Astrocyte (in vitro differentiated cells and primary cell): ENCODE data around the gene SON. TPM values are rescaled to one million over a fixed set of nuclear protein-coding genes. Genes with fewer than 3 reads are reported as not detected.
"Not testable (repeated sequence)": the region's sequence is repeated elsewhere in the genome, so short reads cannot be mapped to it uniquely, and the experiment has no call there.

Experiments
- DNase-seq: peaks from one replicate; pipeline ENCODE4 v3.0.0-alpha.2; 2010; ENCODE audit warnings: low read depth
- FAIRE-seq: peaks from 2 replicates; lab custom pipeline; 2011; peaks lifted over from hg19 to GRCh38; lab: Jason Lieb, UNC
- H2AFZ ChIP-seq: 2 replicates; pipeline ENCODE4 v1.6.0; 2012; ENCODE audit warnings: low read depth, low read length, inconsistent platforms
- H3K27ac ChIP-seq: 2 replicates; pipeline ENCODE4 v1.5.1; 2011; ENCODE audit warnings: low read depth, low read length, inconsistent platforms
- H3K27me3 ChIP-seq: 2 replicates; pipeline ENCODE4 v1.6.0; 2011; ENCODE audit warnings: low read length, inconsistent platforms; ENCODE audit not compliant: insufficient read depth
- H3K36me3 ChIP-seq: 2 replicates; pipeline ENCODE4 v1.5.1; 2011; ENCODE audit warnings: low read length, inconsistent platforms; ENCODE audit not compliant: insufficient read depth
- H3K4me1 ChIP-seq: 2 replicates; pipeline ENCODE4 v1.5.1; 2011; ENCODE audit warnings: low read length, inconsistent platforms; ENCODE audit not compliant: insufficient read depth
- H3K4me2 ChIP-seq: 2 replicates; pipeline ENCODE4 v1.6.0; 2012; ENCODE audit warnings: low read length, inconsistent platforms
- H3K4me3 ChIP-seq: 2 replicates; pipeline ENCODE4 v1.5.1; 2011; ENCODE audit warnings: low read depth, mild to moderate bottlenecking, low read length, inconsistent platforms; ENCODE audit not compliant: insufficient read depth
- H3K79me2 ChIP-seq: 2 replicates; pipeline ENCODE4 v1.6.0; 2012; ENCODE audit warnings: mild to moderate bottlenecking, low read length, inconsistent platforms; ENCODE audit not compliant: insufficient read depth
- H3K9ac ChIP-seq: 2 replicates; pipeline ENCODE4 v1.6.0; 2012; ENCODE audit warnings: mild to moderate bottlenecking, low read length, inconsistent platforms
- H3K9me3 ChIP-seq: 2 replicates; pipeline ENCODE4 v1.5.1; 2012; ENCODE audit warnings: low read depth, mild to moderate bottlenecking, low read length, inconsistent platforms; ENCODE audit not compliant: insufficient read depth
- H4K20me1 ChIP-seq: 2 replicates; pipeline ENCODE4 v1.6.0; 2012; ENCODE audit warnings: low read length, inconsistent platforms; ENCODE audit not compliant: insufficient read depth
- H3K27ac Mint-ChIP-seq: one replicate; pipeline ENCODE4 v1.8.0; 2021; ENCODE audit warnings: mild to moderate bottlenecking, mixed read lengths; ENCODE audit not compliant: unreplicated experiment
- H3K27me3 Mint-ChIP-seq: one replicate; pipeline ENCODE4 v1.8.0; 2021; ENCODE audit warnings: low read depth, mixed read lengths; ENCODE audit not compliant: unreplicated experiment
- H3K36me3 Mint-ChIP-seq: one replicate; pipeline ENCODE4 v1.8.0; 2021; ENCODE audit warnings: low read depth, mixed read lengths; ENCODE audit not compliant: unreplicated experiment
- H3K4me1 Mint-ChIP-seq: one replicate; pipeline ENCODE4 v1.8.0; 2021; ENCODE audit warnings: low read depth, mixed read lengths; ENCODE audit not compliant: unreplicated experiment
- H3K4me3 Mint-ChIP-seq: one replicate; pipeline ENCODE4 v1.8.0; 2021; ENCODE audit warnings: mild to moderate bottlenecking, moderate library complexity, mixed read lengths; ENCODE audit not compliant: unreplicated experiment
- H3K9me3 Mint-ChIP-seq: one replicate; pipeline ENCODE4 v1.8.0; 2021; ENCODE audit warnings: mild to moderate bottlenecking, mixed read lengths; ENCODE audit not compliant: unreplicated experiment
- CTCF ChIP-seq: IDR thresholded peaks from 2 replicates; pipeline ENCODE4 v1.5.1; 2011; ENCODE audit warnings: low read depth, mild to moderate bottlenecking, inconsistent platforms, low read length, moderate library complexity; ENCODE audit not compliant: insufficient read depth
- EZH2 ChIP-seq: IDR thresholded peaks from 2 replicates; pipeline ENCODE4 v1.6.1; 2012; ENCODE audit warnings: mild to moderate bottlenecking, low read length, inconsistent platforms; ENCODE audit not compliant: insufficient read depth
- total RNA-seq: library from RNA; stranded (reverse); gene quantifications from 2 replicates; pipeline ENCODE4 v1.2.1, GENCODE V29; 2021

SON gene
- total RNA-seq, 1 donor from 2014 or later: 290 TPM

- no peak overlapping the region for H3K4me3 Mint-ChIP-seq
- no peak for FAIRE-seq
These were observed 27.2 kb downstream of the SON start for GRCh38 chr21:33569991-33570390.

GRCh38 chr21:33572350-33572749 is 29.5 kb downstream of the SON start:
- FAIRE-seq: no peak
- peaks cover 46% of the 10 kb centered on the region for H3K79me2 ChIP-seq

More at GRCh38 chr21:33569991-33570390, 27.2 kb downstream of the SON start:
- H3K4me3 ChIP-seq: no peak overlapping the region
- no peak overlapping the region for H3K27ac ChIP-seq
- H3K27me3 ChIP-seq: no peaks in the 10 kb centered on the region
- peaks cover 4% of the 10 kb centered on the region for H3K4me1 Mint-ChIP-seq
- no peaks in the 10 kb centered on the region for H3K4me1 ChIP-seq
- H3K9ac ChIP-seq: no peak overlapping the region
- H4K20me1 ChIP-seq: peaks cover 46% of the 10 kb centered on the region
- H3K9me3 Mint-ChIP-seq: no peaks in the 10 kb centered on the region
- DNase-seq: no peak
- TF ChIP-seq EZH2: no peak
- no peak for TF ChIP-seq CTCF
- H3K27ac Mint-ChIP-seq: peak overlapping the region; percentile 15
- no peak overlapping the region for H2AFZ ChIP-seq
- peaks cover 17% of the 10 kb centered on the region for H3K36me3 Mint-ChIP-seq
- peaks cover 65% of the 10 kb centered on the region for H3K36me3 ChIP-seq
- H3K79me2 ChIP-seq: peaks cover 67% of the 10 kb centered on the region
- H3K9me3 ChIP-seq: no peaks in the 10 kb centered on the region
- H3K4me2 ChIP-seq: no peak overlapping the region
- no peaks in the 10 kb centered on the region for H3K27me3 Mint-ChIP-seq

GRCh38 chr21:33576741-33577141 is 33.9 kb downstream of the SON start:
- not testable (repeated sequence) for H3K27me3 Mint-ChIP-seq

More at GRCh38 chr21:33572350-33572749, 29.5 kb downstream of the SON start:
- H3K4me3 Mint-ChIP-seq: no peak overlapping the region
- Histone ChIP-seq H2AFZ (no peak overlapping the region), H3K9ac (no peak overlapping the region), H3K9me3 (no peaks in the 10 kb centered on the region), H3K27me3 (no peaks in the 10 kb centered on the region), H3K4me1 (no peaks in the 10 kb centered on the region), H4K20me1 (peaks cover 52% of the 10 kb centered on the region), H3K36me3 (peaks cover 72% of the 10 kb centered on the region), H3K27ac (no peak overlapping the region), H3K4me3 (no peak overlapping the region), H3K4me2 (no peak overlapping the region)
- no peak for DNase-seq
- no peaks in the 10 kb centered on the region for H3K27me3 Mint-ChIP-seq
- H3K27ac Mint-ChIP-seq: no peak overlapping the region
- peaks cover 14% of the 10 kb centered on the region for H3K36me3 Mint-ChIP-seq
- no peaks in the 10 kb centered on the region for H3K9me3 Mint-ChIP-seq
- peaks cover 4% of the 10 kb centered on the region for H3K4me1 Mint-ChIP-seq
- TF ChIP-seq EZH2 (no peak), CTCF (no peak)

More at GRCh38 chr21:33576741-33577141, 33.9 kb downstream of the SON start:
- H3K27me3 ChIP-seq, H3K79me2 ChIP-seq, FAIRE-seq, H3K36me3 Mint-ChIP-seq, H2AFZ ChIP-seq, H3K4me1 ChIP-seq, H3K4me1 Mint-ChIP-seq, H3K4me3 Mint-ChIP-seq, H3K9ac ChIP-seq, H3K9me3 Mint-ChIP-seq, H3K27ac ChIP-seq, H3K9me3 ChIP-seq, H3K4me2 ChIP-seq, H3K4me3 ChIP-seq, DNase-seq: not testable (repeated sequence)
- Histone ChIP-seq H4K20me1 (peaks cover 35% of the 10 kb centered on the region), H3K36me3 (peaks cover 40% of the 10 kb centered on the region)
- H3K27ac Mint-ChIP-seq: peak overlapping the region; percentile 14
